SK-N-SH (cell line): ENCODE measurements around the gene GALNT14. TPM values are rescaled to one million over a fixed set of nuclear protein-coding genes. Genes with fewer than 3 reads are reported as not detected.

Experiments used
- CTCF ChIA-PET: fragments of 300-600, 350-600 bp; formaldehyde crosslinking; extraction: SDS; loops from one replicate; lab custom pipeline; 2021; lab: Yijun Ruan, JAX
- POLR2A ChIA-PET: fragments of 350-600 bp; sonication (Branson Sonifier 250); formaldehyde crosslinking; extraction: SDS; loops from one replicate; lab custom pipeline; 2020; ENCODE audit warnings: antibody characterized with exemption, inconsistent platforms; lab: Yijun Ruan, JAX
- DNase-seq: peaks from one replicate; pipeline ENCODE4 v3.0.0; 2012
- H2AFZ ChIP-seq: fragments of 200-600 bp; sonication (generic); 2 replicates; pipeline ENCODE4 v1.8.1; 2016; ENCODE audit warnings: antibody characterized with exemption, mild to moderate bottlenecking, low read depth
- H3F3A ChIP-seq: fragments of 200-600 bp; sonication (generic); replicated peaks from 2 replicates; pipeline ENCODE3; 2016; ENCODE audit warnings: antibody characterized with exemption, mild to moderate bottlenecking; ENCODE audit not compliant: insufficient read depth
- H3K27ac ChIP-seq, 2 experiments: fragments of 200-500 bp in 1 of 2; fragments of 200-600 bp in 1 of 2; sonication (Bioruptor generic) in 1 of 2; sonication (generic), shearing (Covaris generic) in 1 of 2; 2 replicates each; pipeline versions ENCODE4 v1.5.1 to v1.6.1; 2014 to 2016; ENCODE audit warnings: low read depth in 2 of 2, inconsistent platforms in 1 of 2, low read length in 1 of 2, mild to moderate bottlenecking in 1 of 2, mixed read lengths in 1 of 2
- H3K27me3 ChIP-seq: fragments of 200-600 bp; sonication (generic), shearing (Covaris generic); 2 replicates; pipeline ENCODE4 v1.6.1; 2016; ENCODE audit warnings: mixed run types; ENCODE audit not compliant: insufficient read depth
- H3K36me3 ChIP-seq, 2 experiments: fragments of 200-500 bp in 1 of 2; fragments of 200-600 bp in 1 of 2; sonication (Bioruptor generic) in 1 of 2; sonication (generic) in 1 of 2; replicated peaks in 1 of 2; 2 replicates each; pipeline versions ENCODE3 to v1.5.1; 2014 to 2016; ENCODE audit warnings: low read length in 1 of 2, mild to moderate bottlenecking in 1 of 2; ENCODE audit not compliant: insufficient read depth in 2 of 2, control insufficient read depth in 1 of 2
- H3K4me1 ChIP-seq, 2 experiments: fragments of 200-500 bp in 1 of 2; fragments of 200-600 bp in 1 of 2; sonication (Bioruptor generic) in 1 of 2; sonication (generic), shearing (Covaris generic) in 1 of 2; 2 replicates each; pipeline versions ENCODE4 v1.5.1 to v1.6.1; 2014 to 2016; ENCODE audit warnings: low read depth in 1 of 2, low read length in 1 of 2, mixed run types in 1 of 2; ENCODE audit not compliant: insufficient read depth in 2 of 2, control insufficient read depth in 1 of 2
- H3K4me2 ChIP-seq: fragments of 200-600 bp; sonication (generic), shearing (Covaris generic); 2 replicates; pipeline ENCODE4 v1.6.1; 2017; ENCODE audit warnings: mixed run types
- H3K4me3 ChIP-seq, 2 experiments: fragments of 200-500 bp in 1 of 2; fragments of 200-600 bp in 1 of 2; sonication (Bioruptor generic) in 1 of 2; sonication (generic), shearing (Covaris generic) in 1 of 2; 2 replicates each; pipeline versions ENCODE4 v1.5.1 to v1.8.1; 2014 to 2016; ENCODE audit warnings: low read depth in 2 of 2, inconsistent platforms in 1 of 2, low read length in 1 of 2, mild to moderate bottlenecking in 1 of 2, mixed read lengths in 1 of 2, moderate library complexity in 1 of 2
- H3K79me2 ChIP-seq: fragments of 200-600 bp; sonication (generic); 2 replicates; pipeline ENCODE4 v1.8.1; 2017; ENCODE audit warnings: mild to moderate bottlenecking; ENCODE audit not compliant: insufficient read depth
- H3K9ac ChIP-seq: fragments of 200-600 bp; sonication (generic); 2 replicates; pipeline ENCODE4 v1.6.1; 2017; ENCODE audit warnings: mixed run types
- H3K9me2 ChIP-seq: fragments of 200-600 bp; sonication (generic); 2 replicates; pipeline ENCODE4 v1.6.1; 2017; ENCODE audit warnings: mixed run types
- H3K9me3 ChIP-seq: fragments of 200-600 bp; sonication (generic); 2 replicates; pipeline ENCODE4 v1.6.1; 2017; ENCODE audit warnings: mixed run types, mild to moderate bottlenecking, moderate library complexity
- H4K20me1 ChIP-seq: fragments of 200-600 bp; sonication (generic); 2 replicates; pipeline ENCODE4 v1.6.1; 2017; ENCODE audit warnings: mild to moderate bottlenecking, mixed run types; ENCODE audit not compliant: insufficient read depth
- CHD2 ChIP-seq: fragments of 150-350 bp; IDR thresholded peaks from 2 replicates; pipeline ENCODE4 v1.6.1; 2018; ENCODE audit warnings: low read length; ENCODE audit not compliant: partially characterized antibody
- EZH2phosphoT487 ChIP-seq: fragments of 200-600 bp; sonication (generic); IDR thresholded peaks from 2 replicates; pipeline ENCODE4 v1.6.1; 2017; ENCODE audit warnings: low read depth, mixed run types, mild to moderate bottlenecking, antibody characterized with exemption, moderate library complexity, borderline replicate concordance
- FOXJ3 ChIP-seq: sonication (generic); formaldehyde crosslinking; IDR thresholded peaks from 2 replicates; pipeline ENCODE4 v1.5.1; 2020; ENCODE audit warnings: mild to moderate bottlenecking, missing genetic modification reagents
- FOXM1 ChIP-seq: IDR thresholded peaks from 2 replicates; pipeline ENCODE4 v1.4.0; 2012; ENCODE audit warnings: low read depth, mild to moderate bottlenecking
- MAX ChIP-seq: IDR thresholded peaks from 2 replicates; pipeline ENCODE4 v1.4.0; 2012; ENCODE audit warnings: low read depth
- MXI1 ChIP-seq: IDR thresholded peaks from 2 replicates; pipeline ENCODE4 v1.6.1; 2012; ENCODE audit warnings: mild to moderate bottlenecking, low read depth, low read length, improper control_type of control experiment
- NRF1 ChIP-seq: IDR thresholded peaks from 2 replicates; pipeline ENCODE4 v1.6.1; 2012; ENCODE audit warnings: low read depth, mild to moderate bottlenecking, low read length
- RCOR1 ChIP-seq: fragments of 150-350 bp; IDR thresholded peaks from 2 replicates; pipeline ENCODE4 v1.6.1; 2017; ENCODE audit warnings: antibody characterized with exemption, low read length
- RFX5 ChIP-seq: IDR thresholded peaks from 2 replicates; pipeline ENCODE4 v1.6.1; 2012; ENCODE audit warnings: mild to moderate bottlenecking, improper control_type of control experiment, low read length
- TAF1 ChIP-seq: IDR thresholded peaks from 2 replicates; pipeline ENCODE4 v1.6.1; 2012; ENCODE audit warnings: low read depth, mild to moderate bottlenecking, low read length, moderate library complexity, borderline replicate concordance
- TEAD4 ChIP-seq: IDR thresholded peaks from 2 replicates; pipeline ENCODE4 v1.4.0; 2012; ENCODE audit warnings: mild to moderate bottlenecking, borderline replicate concordance; ENCODE audit not compliant: insufficient read depth
- USF1 ChIP-seq: IDR thresholded peaks from 2 replicates; pipeline ENCODE4 v1.4.0; 2012; ENCODE audit warnings: low read depth, borderline replicate concordance
- YY1 ChIP-seq: IDR thresholded peaks from 2 replicates; pipeline ENCODE4 v1.4.0; 2012; ENCODE audit warnings: low read depth, mild to moderate bottlenecking
- WGBS: methylation state at CpG from one replicate; pipeline ENCODE4 v1.1.6; 2017; ENCODE audit warnings: low lambda C conversion rate; 5-methylcytosine and 5-hydroxymethylcytosine counted together
- polyA plus RNA-seq, 3 experiments: library from polyadenylated mRNA; depleted of rRNA; stranded (reverse); fragments of >200 nt; gene quantifications; 2 replicates each; pipeline ENCODE4 v1.2.3, GENCODE V29; 2012
- TF ChIP-seq, protein P1 (sequence below): fragments of 150-350 bp; IDR thresholded peaks from 2 replicates; pipeline ENCODE4 v1.6.1; 2017; ENCODE audit warnings: antibody characterized with exemption, low read length, low read depth, borderline replicate concordance
- TF ChIP-seq, protein P2 (sequence below): fragments of 150-350 bp; IDR thresholded peaks from 2 replicates; pipeline ENCODE4 v1.6.1; 2016; ENCODE audit warnings: mild to moderate bottlenecking, low read depth, low read length

GALNT14 gene
- polyA plus RNA-seq, 1 of the 3 experiments (the other 2 are of a cell fraction): 1.6 TPM

DNA sequence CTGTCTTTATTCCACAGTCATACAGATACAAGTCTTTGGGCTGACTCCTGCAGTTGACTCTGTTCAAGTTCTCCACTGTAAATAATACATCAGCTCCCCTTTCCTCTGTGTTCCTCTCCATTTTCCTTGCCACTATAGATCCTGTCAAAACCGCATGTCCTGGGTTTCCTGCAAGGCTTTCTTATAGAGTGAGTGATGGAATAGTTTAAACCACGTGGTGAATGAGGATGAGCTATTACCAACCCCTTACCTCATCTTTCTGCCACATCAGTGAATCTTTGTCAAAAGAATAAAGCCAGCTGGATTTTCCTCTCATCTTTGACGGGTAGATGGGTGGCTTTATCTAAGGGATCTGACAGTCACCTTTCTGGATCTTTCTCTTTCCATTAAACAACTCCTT lies 3.9 kb upstream of the GALNT14 start:
- POLR2A ChIA-PET: no interaction called here
- TF ChIP-seq RFX5: no peak
- no peak for TF ChIP-seq FOXM1
- TF ChIP-seq TAF1: no peak
- TF ChIP-seq YY1: no peak
- no peak for TF ChIP-seq RCOR1
- TF ChIP-seq NRF1: no peak
- no peak for TF ChIP-seq CHD2
- Histone ChIP-seq H2AFZ (no peak overlapping the region), H3K4me2 (no peak overlapping the region), H3K79me2 (no peaks in the 10 kb centered on the region), H3K4me3 (no peak overlapping the region), H3K27me3 (peaks cover 31% of the 10 kb centered on the region), H3K27ac (no peak overlapping the region), H3K9ac (no peak overlapping the region), H3K36me3 (no peaks in the 10 kb centered on the region), H3K9me2 (no peaks in the 10 kb centered on the region), H4K20me1 (no peaks in the 10 kb centered on the region), H3F3A (no peaks in the 10 kb centered on the region), H3K9me3 (no peaks in the 10 kb centered on the region), H3K4me1 (peaks cover 0 to 9% of the 10 kb centered on the region in 2 experiments; a peak in 1 of 4 replicates)
- CTCF ChIA-PET: interaction anchor here (1.1 to 14.0 kb wide), 8 partner anchors 12 to 933 kb away, joined by 3 to 168 read pairs (median 44); partner anchors contain the start of gene EHD3
- no peak for DNase-seq
- WGBS: 42% methylated on average over 3 of the region's 3 CpGs

DNA sequence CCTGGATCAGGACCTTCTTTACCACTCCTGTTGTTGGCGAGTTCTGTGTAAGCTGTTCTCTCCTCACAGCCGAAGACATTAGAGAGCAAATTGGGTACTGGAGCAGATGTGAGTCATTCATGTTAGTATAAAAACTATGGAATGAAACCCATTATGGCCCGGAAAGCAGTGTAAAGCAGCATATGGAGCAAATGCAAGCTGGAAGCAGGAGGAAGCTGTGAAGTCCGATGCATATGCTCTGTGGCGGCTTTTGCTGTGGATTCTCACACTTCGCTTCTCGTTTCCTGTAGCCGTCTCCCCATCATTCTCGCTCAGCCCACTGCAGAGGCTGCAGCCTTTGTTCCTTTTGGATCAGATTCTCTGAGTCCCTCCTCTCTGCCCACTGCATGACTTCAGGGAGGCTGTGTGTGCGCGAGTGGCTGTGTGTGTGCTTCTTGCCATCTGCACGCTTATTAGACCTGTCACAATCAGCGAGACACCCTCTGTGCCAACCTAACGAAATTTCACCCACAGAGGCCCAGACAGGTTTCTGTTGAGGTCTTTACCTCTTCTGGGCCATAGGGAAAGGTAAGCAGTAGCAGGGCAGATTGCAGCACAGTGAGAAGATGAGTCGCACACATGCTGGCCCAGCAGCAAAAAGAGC lies 3.3 kb upstream of the GALNT14 start:
- ChIA-PET CTCF (interaction anchor here (1.1 to 14.0 kb wide), 10 partner anchors 9 to 933 kb away, joined by 3 to 168 read pairs (median 21); partner anchors contain the start of gene EHD3), POLR2A (interaction anchor here (1.2 kb wide), 1 partner anchor 28 kb away, joined by 3 read pairs; no protein-coding TSS in a partner anchor)
- Histone ChIP-seq H4K20me1 (no peaks in the 10 kb centered on the region), H3K27ac (no peak overlapping the region), H3K9ac (no peak overlapping the region), H3K9me3 (no peaks in the 10 kb centered on the region), H3K4me1 (peaks cover 0 to 14% of the 10 kb centered on the region in 2 experiments; a peak in 1 of 4 replicates), H3K9me2 (no peaks in the 10 kb centered on the region), H3K4me2 (no peak overlapping the region), H3K36me3 (no peaks in the 10 kb centered on the region), H3K79me2 (no peaks in the 10 kb centered on the region), H3K27me3 (peaks cover 37% of the 10 kb centered on the region), H3F3A (no peaks in the 10 kb centered on the region), H3K4me3 (no peak overlapping the region), H2AFZ (no peak overlapping the region)
- no peak for TF ChIP-seq MXI1
- TF ChIP-seq FOXJ3 (CRISPR knock-in tag): no peak
- TF ChIP-seq FOXM1: no peak
- no peak for TF ChIP-seq EZH2phosphoT487
- no peak for TF ChIP-seq TEAD4
- TF ChIP-seq, protein P1, sequence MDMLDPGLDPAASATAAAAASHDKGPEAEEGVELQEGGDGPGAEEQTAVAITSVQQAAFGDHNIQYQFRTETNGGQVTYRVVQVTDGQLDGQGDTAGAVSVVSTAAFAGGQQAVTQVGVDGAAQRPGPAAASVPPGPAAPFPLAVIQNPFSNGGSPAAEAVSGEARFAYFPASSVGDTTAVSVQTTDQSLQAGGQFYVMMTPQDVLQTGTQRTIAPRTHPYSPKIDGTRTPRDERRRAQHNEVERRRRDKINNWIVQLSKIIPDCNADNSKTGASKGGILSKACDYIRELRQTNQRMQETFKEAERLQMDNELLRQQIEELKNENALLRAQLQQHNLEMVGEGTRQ: no peak
- no peak for TF ChIP-seq MAX
- TF ChIP-seq RCOR1: no peak
- TF ChIP-seq CHD2: no peak
- TF ChIP-seq USF1: no peak
- TF ChIP-seq, protein P2, sequence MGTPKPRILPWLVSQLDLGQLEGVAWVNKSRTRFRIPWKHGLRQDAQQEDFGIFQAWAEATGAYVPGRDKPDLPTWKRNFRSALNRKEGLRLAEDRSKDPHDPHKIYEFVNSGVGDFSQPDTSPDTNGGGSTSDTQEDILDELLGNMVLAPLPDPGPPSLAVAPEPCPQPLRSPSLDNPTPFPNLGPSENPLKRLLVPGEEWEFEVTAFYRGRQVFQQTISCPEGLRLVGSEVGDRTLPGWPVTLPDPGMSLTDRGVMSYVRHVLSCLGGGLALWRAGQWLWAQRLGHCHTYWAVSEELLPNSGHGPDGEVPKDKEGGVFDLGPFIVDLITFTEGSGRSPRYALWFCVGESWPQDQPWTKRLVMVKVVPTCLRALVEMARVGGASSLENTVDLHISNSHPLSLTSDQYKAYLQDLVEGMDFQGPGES: no peak
- 84% methylated on average over 15 of the region's 15 CpGs for WGBS
- DNase-seq: no peak
